Tibial nerve (tissue), 3 donors: ENCODE results near the gene TESK2.

Experiments used
- CTCF ChIP-seq, 5 experiments: fragments of 200-600 bp in 3 of 5; fragments of 450-650 bp in 2 of 5; sonication (generic) in 3 of 5; IDR thresholded peaks; one replicate each; pipeline ENCODE4 v1.5.1; 2016 to 2019; ENCODE audit warnings: antibody characterized with exemption in 5 of 5, mild to moderate bottlenecking in 3 of 5, moderate library complexity in 2 of 5
- POLR2A ChIP-seq, 2 donors: fragments of 450-650 bp; IDR thresholded peaks; one replicate each; pipeline ENCODE4 v1.6.1; 2017; ENCODE audit warnings: antibody characterized with exemption in 2 of 2, mild to moderate bottlenecking in 2 of 2, moderate library complexity in 2 of 2

DNA sequence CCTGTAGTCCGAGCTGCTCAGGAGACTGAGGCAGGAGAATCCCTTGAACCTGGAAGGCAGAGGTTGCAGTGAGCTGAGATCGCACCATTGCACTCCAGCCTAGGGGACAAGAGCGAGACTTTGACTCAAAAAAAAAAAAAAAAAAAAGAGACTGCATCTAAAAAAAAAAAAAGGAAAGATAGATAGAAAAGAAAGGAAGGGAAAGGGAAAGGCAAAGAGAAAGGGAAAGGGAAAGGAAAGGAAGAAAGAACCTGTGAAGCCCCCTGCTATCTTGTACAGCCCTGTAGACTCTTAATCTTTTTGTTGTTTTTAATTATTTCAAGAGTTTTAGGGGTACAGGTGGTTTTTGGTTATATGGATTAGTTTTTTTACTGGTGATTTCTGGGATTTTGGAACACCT is 104.7 kb downstream of the TESK2 start:
- no peak for TF ChIP-seq POLR2A (IDR thresholded peaks at IDR 0.05)
- TF ChIP-seq CTCF (IDR thresholded peaks at IDR 0.05), result no peak
